K562 (cell line): ENCODE data around the gene ZGLP1. TPM values are rescaled to one million over a fixed set of nuclear protein-coding genes. Genes with fewer than 3 reads are reported as not detected.

Experiments
- ARID1B ChIP-seq: fragments of 450-650 bp; IDR thresholded peaks from 2 replicates; pipeline ENCODE4 v1.6.1; 2016; ENCODE audit warnings: antibody characterized with exemption, mild to moderate bottlenecking, inconsistent platforms
- ELF2 ChIP-seq: fragments of 250-450 bp; sonication (Bioruptor Pico); IDR thresholded peaks from 2 replicates; pipeline ENCODE4 v1.5.0; 2021; ENCODE audit warnings: mild to moderate bottlenecking
- GATA2 ChIP-seq: sonication (generic); formaldehyde crosslinking; IDR thresholded peaks from 2 replicates; pipeline ENCODE4 v1.4.0; 2020; ENCODE audit warnings: mild to moderate bottlenecking, missing genetic modification reagents
- HDAC2 ChIP-seq: fragments of 450-650 bp; IDR thresholded peaks from 2 replicates; pipeline ENCODE4 v1.6.1; 2016; ENCODE audit warnings: mild to moderate bottlenecking
- HMGN3 ChIP-seq: IDR thresholded peaks from 2 replicates; pipeline ENCODE4 v1.6.1; 2011; ENCODE audit warnings: borderline replicate concordance, low read depth, mild to moderate bottlenecking, mixed read lengths, low read length; ENCODE audit not compliant: insufficient read length; ENCODE audit errors: extremely low read depth
- ILK ChIP-seq: fragments of 450-650 bp; IDR thresholded peaks from 2 replicates; pipeline ENCODE4 v1.6.1; 2016; ENCODE audit warnings: missing genetic modification characterization, low read depth, mild to moderate bottlenecking, missing compliant biosample characterization, moderate library complexity, borderline replicate concordance
- JUN ChIP-seq, 2 experiments: sonication (generic) in 1 of 2; formaldehyde crosslinking in 1 of 2; IDR thresholded peaks; 2 replicates each; pipeline versions ENCODE4 v1.6.1 to v1.8.0; 2012 to 2022; ENCODE audit warnings: borderline replicate concordance in 2 of 2, mild to moderate bottlenecking in 2 of 2, improper control_type of control experiment in 1 of 2, low read depth in 1 of 2, low read length in 1 of 2, missing genetic modification reagents in 1 of 2
- KAT7 ChIP-seq: sonication (generic); formaldehyde crosslinking; IDR thresholded peaks from 2 replicates; pipeline ENCODE4 v1.8.0; 2022; ENCODE audit warnings: missing genetic modification reagents, mild to moderate bottlenecking, borderline replicate concordance
- KLF1 ChIP-seq: fragments of 450-650 bp; IDR thresholded peaks from 2 replicates; pipeline ENCODE4 v1.6.1; 2016; ENCODE audit warnings: missing genetic modification characterization, missing compliant biosample characterization
- MYC ChIP-seq, 2 experiments: fragments of 250-450 bp in 1 of 2; sonication (Bioruptor Pico) in 1 of 2; IDR thresholded peaks; 2 replicates each; pipeline versions ENCODE4 v1.5.1 to v1.6.1; 2012 to 2021; ENCODE audit warnings: low read depth in 2 of 2, borderline replicate concordance in 1 of 2, improper control_type of control experiment in 1 of 2, low read length in 1 of 2, mild to moderate bottlenecking in 1 of 2, moderate library complexity in 1 of 2
- NBN ChIP-seq: fragments of 450-650 bp; IDR thresholded peaks from 2 replicates; pipeline ENCODE4 v1.6.1; 2016; ENCODE audit warnings: low read depth, mild to moderate bottlenecking
- NCOA2 ChIP-seq, 2 experiments: fragments of 450-650 bp; IDR thresholded peaks; 2 replicates each; pipeline ENCODE4 v1.6.1; 2018; ENCODE audit warnings: mild to moderate bottlenecking in 2 of 2, moderate library complexity in 1 of 2; ENCODE audit not compliant: partially characterized antibody in 2 of 2
- NFIC ChIP-seq: fragments of 450-650 bp; IDR thresholded peaks from 2 replicates; pipeline ENCODE4 v1.6.1; 2017; ENCODE audit warnings: mild to moderate bottlenecking, inconsistent platforms
- NONO ChIP-seq, 2 experiments: fragments of 200-400 bp in 1 of 2; fragments of 450-650 bp in 1 of 2; formaldehyde crosslinking in 1 of 2; IDR thresholded peaks; 2 replicates each; pipeline ENCODE4 v1.6.1; 2017; ENCODE audit warnings: low read depth in 2 of 2, mild to moderate bottlenecking in 2 of 2, moderate library complexity in 2 of 2, low read length in 1 of 2
- POLR2AphosphoS5 ChIP-seq: IDR thresholded peaks from 2 replicates; pipeline ENCODE4 v1.6.1; 2011; ENCODE audit warnings: mild to moderate bottlenecking, low read depth, low read length, moderate library complexity; ENCODE audit not compliant: control insufficient read depth, insufficient read depth
- RBBP5 ChIP-seq: fragments of 200-600 bp; sonication (generic); IDR thresholded peaks from 2 replicates; pipeline ENCODE4 v1.6.1; 2012; ENCODE audit warnings: borderline replicate concordance, mild to moderate bottlenecking, low read length, control low read depth, inconsistent platforms; ENCODE audit not compliant: insufficient read depth, poor library complexity, severe bottlenecking
- RBM14 ChIP-seq: fragments of 200-400 bp; formaldehyde crosslinking; IDR thresholded peaks from 2 replicates; pipeline ENCODE4 v1.6.1; 2018; ENCODE audit warnings: low read depth, mild to moderate bottlenecking, low read length, moderate library complexity, borderline replicate concordance; ENCODE audit not compliant: insufficient read depth
- RBM17 ChIP-seq: fragments of 200-400 bp; formaldehyde crosslinking; IDR thresholded peaks from 2 replicates; pipeline ENCODE4 v1.6.1; 2017; ENCODE audit warnings: low read depth, mild to moderate bottlenecking, low read length, borderline replicate concordance
- RFX1 ChIP-seq: fragments of 450-650 bp; IDR thresholded peaks from 2 replicates; pipeline ENCODE4 v1.6.1; 2016; ENCODE audit warnings: mild to moderate bottlenecking, moderate library complexity
- SAP30 ChIP-seq: fragments of 200-600 bp; sonication (generic); IDR thresholded peaks from 2 replicates; pipeline ENCODE4 v1.6.1; 2012; ENCODE audit warnings: borderline replicate concordance, low read depth, mild to moderate bottlenecking, moderate library complexity, low read length, control low read depth, inconsistent platforms; ENCODE audit not compliant: insufficient read depth, poor library complexity, severe bottlenecking
- SMAD3 ChIP-seq: fragments of 450-650 bp; formaldehyde crosslinking; conservative IDR thresholded peaks from 2 replicates; pipeline ENCODE4 v1.4.0; 2020; ENCODE audit warnings: mild to moderate bottlenecking
- SNRNP70 ChIP-seq: fragments of 200-400 bp; formaldehyde crosslinking; optimal IDR thresholded peaks from 2 replicates; pipeline ENCODE3; 2017; ENCODE audit warnings: low read depth, low read length
- SPI1 ChIP-seq: IDR thresholded peaks from 2 replicates; pipeline ENCODE4 v1.6.1; 2011; ENCODE audit warnings: low read depth, low read length, control low read depth, borderline replicate concordance
- SUPT5H ChIP-seq: fragments of 450-650 bp; IDR thresholded peaks from 2 replicates; pipeline ENCODE4 v1.6.1; 2016
- ZNF639 ChIP-seq, 2 experiments: fragments of 200-800 bp in 1 of 2; sonication (Bioruptor generic) in 1 of 2; sonication (generic) in 1 of 2; formaldehyde crosslinking in 1 of 2; IDR thresholded peaks in 1 of 2; conservative IDR thresholded peaks in 1 of 2; 2 replicates each; pipeline versions ENCODE4 v1.5.0 to v1.6.1; 2016 to 2020; ENCODE audit warnings: missing compliant biosample characterization in 1 of 2, missing genetic modification characterization in 1 of 2, missing genetic modification reagents in 1 of 2
- polyA plus RNA-seq, 8 experiments: library from polyadenylated mRNA; depleted of rRNA in 4 of 8; stranded (reverse) in 5 of 8; unstranded in 3 of 8; fragments of >200 nt; fragmentation: Nextera tagmentation in 2 of 8; fragmentation: Illumina TruSeq in 1 of 8; extraction: Ambion mirVana in 2 of 8; extraction: Trizol in 1 of 8; gene quantifications; 2 replicates each; pipeline versions ENCODE4 v1.2.1 to v1.2.3, GENCODE V29; 2011 to 2014; ENCODE audit warnings: inconsistent platforms in 1 of 8, missing spikeins in 1 of 8
- total RNA-seq, 7 experiments: library from RNA; depleted of rRNA in 6 of 7; stranded (reverse); fragments of >200 nt in 6 of 7; fragmentation: Illumina TruSeq in 2 of 7; extraction: Trizol in 2 of 7; gene quantifications; 2 replicates each; pipeline versions ENCODE4 v1.2.1 to v1.2.3, GENCODE V29; 2011 to 2021; ENCODE audit warnings: low replicate concordance in 1 of 7

The ZGLP1 gene
- total and polyA plus RNA-seq, 9 of the 15 experiments (the other 6 are each of a cell fraction or from before 2014, with no cell fraction given): 0.24 to 4.5 (median 2.2) TPM

GRCh38 chr19:10299545-10300458 is 9.8 kb downstream of the ZGLP1 start (continued):
- no peak for TF ChIP-seq JUN (IDR thresholded peaks at IDR 0.05; ENCODE audit: borderline replicate concordance, low read depth, low read length)
- peak; percentile 55; the same call in 1 of the 2 replicates for TF ChIP-seq JUN (CRISPR knock-in tag; IDR thresholded peaks at IDR 0.05; ENCODE audit: borderline replicate concordance)
- peak; percentile 68 for TF ChIP-seq POLR2AphosphoS5
- peak; percentile 64; the same call in 1 of the 2 replicates for TF ChIP-seq SUPT5H
- TF ChIP-seq RBM17: no peak
- TF ChIP-seq NBN: peak; percentile 59; the same call in 1 of the 2 replicates
- peak in 1 of 2 experiments; percentile 57; a peak in 2 of 4 replicates for TF ChIP-seq ZNF639 (CRISPR knock-in tag; conservative IDR thresholded peaks at IDR 0.05 in 1 of 2, IDR thresholded peaks at IDR 0.05 in 1 of 2)
- no peak for TF ChIP-seq RBM14
- no peak for TF ChIP-seq RFX1
- peak; percentile 70 for TF ChIP-seq NFIC
- no peak for TF ChIP-seq MYC (IDR thresholded peaks at IDR 0.05; ENCODE audit: low read depth, low read length)
- TF ChIP-seq MYC (CRISPR knock-in tag; IDR thresholded peaks at IDR 0.05; ENCODE audit: borderline replicate concordance, low read depth): 0 out of 2 replicates have a peak, but pooled peaks have one; percentile 60
- TF ChIP-seq ARID1B: peak; percentile 98
- no peak for TF ChIP-seq KLF1 (tag)
- peak; percentile 83 for TF ChIP-seq RBBP5
- no peak for TF ChIP-seq SAP30
- no peak for TF ChIP-seq SNRNP70
- TF ChIP-seq SPI1: peak; percentile 69
- no peak for TF ChIP-seq NCOA2 (IDR thresholded peaks at IDR 0.05; ENCODE audit: partially characterized antibody in 2 of 2)
- TF ChIP-seq ELF2 (CRISPR knock-in tag): no peak
- peak; percentile 95 for TF ChIP-seq HMGN3
- peak; percentile 87 for TF ChIP-seq GATA2
- TF ChIP-seq NONO (IDR thresholded peaks at IDR 0.05; ENCODE audit: low read depth in 2 of 2, low read length in 1 of 2): 0 out of 4 replicates have a peak, but pooled peaks of 1 of the 2 experiments have one; percentile 6
- TF ChIP-seq KAT7 (CRISPR knock-in tag): no peak
- peak; percentile 10; the same call in 1 of the 2 replicates for TF ChIP-seq SMAD3 (CRISPR knock-in tag)
- TF ChIP-seq HDAC2: peak; percentile 22
- no peak for TF ChIP-seq ILK (tag)
